Effector CD8-positive, alpha-beta T cell (primary cell): ENCODE measurements around the gene KIAA1549.

ENCODE experiments used
- DNase-seq: peaks from one replicate; lab custom pipeline; 2025; lab: John Stamatoyannopoulos, UW

Gene KIAA1549

GRCh38 chr7:138853448-138853847 lies 127.7 kb downstream of the KIAA1549 start:
- DNase-seq, result no peak

- no peak for DNase-seq
Measured at GRCh38 chr7:138852469-138852868, 128.7 kb downstream of the KIAA1549 start.

GRCh38 chr7:138849701-138850100 lies 131.5 kb downstream of the KIAA1549 start:
- no peak for DNase-seq

GRCh38 chr7:138848056-138848980 lies 132.9 kb downstream of the KIAA1549 start:
- no peak for DNase-seq

- DNase-seq, result no peak
Measured at GRCh38 chr7:138845711-138846110, 135.5 kb downstream of the KIAA1549 start.

GRCh38 chr7:138843632-138844580 lies 137.3 kb downstream of the KIAA1549 start:
- DNase-seq, result no peak

- DNase-seq, result no peak
Measured at GRCh38 chr7:138842111-138842510, 139.1 kb downstream of the KIAA1549 start.

- no peak for DNase-seq
Measured at GRCh38 chr7:138838166-138838565, 143.0 kb downstream of the KIAA1549 start.

GRCh38 chr7:138837627-138838026 lies 143.6 kb downstream of the KIAA1549 start:
- DNase-seq, result no peak

- DNase-seq, result no peak
Measured at GRCh38 chr7:138835087-138835486, 146.1 kb downstream of the KIAA1549 start.

GRCh38 chr7:138834583-138834982 lies 146.6 kb downstream of the KIAA1549 start:
- DNase-seq, result no peak

- DNase-seq, result no peak
Measured at GRCh38 chr7:138833596-138833995, 147.6 kb downstream of the KIAA1549 start.

- DNase-seq, result no peak
Measured at GRCh38 chr7:138832966-138833365, 148.2 kb downstream of the KIAA1549 start.

- no peak for DNase-seq
Measured at GRCh38 chr7:138829335-138829734, 151.9 kb downstream of the KIAA1549 start.

GRCh38 chr7:138828302-138828701 lies 152.9 kb downstream of the KIAA1549 start:
- no peak for DNase-seq

GRCh38 chr7:138825049-138825721 lies 156.0 kb downstream of the KIAA1549 start:
- no peak for DNase-seq

- no peak for DNase-seq
Measured at GRCh38 chr7:138822867-138823535, 158.2 kb downstream of the KIAA1549 start.

GRCh38 chr7:138821912-138822311 lies 159.3 kb downstream of the KIAA1549 start:
- no peak for DNase-seq

GRCh38 chr7:138819625-138820024 lies 161.6 kb downstream of the KIAA1549 start:
- DNase-seq, result no peak

GRCh38 chr7:138816650-138817049 lies 164.5 kb downstream of the KIAA1549 start:
- no peak for DNase-seq

- DNase-seq, result no peak
Measured at GRCh38 chr7:138814816-138815332, 166.3 kb downstream of the KIAA1549 start.
